HepG2 (cell line): ENCODE results near the gene ZNF175. TPM values are rescaled to one million over a fixed set of nuclear protein-coding genes. Genes with fewer than 3 reads are reported as not detected.

Experiments
- ATAC-seq: fragments of 200-7000 bp; cut with Tn5 transposase; 3 replicates; pipeline ENCODE4 v1.9.1; 2020; ENCODE audit warnings: mild to moderate bottlenecking, moderate library complexity
- BruUV-seq: library from RNA; stranded (reverse); fragments of 400-500 nt; replicated peaks from 2 replicates; lab custom pipeline; 2021; lab: Mats Ljungman, UMichigan
- CTCF ChIA-PET: fragments of 300-600 bp; formaldehyde crosslinking; extraction: SDS; loops from one replicate; lab custom pipeline; 2021; ENCODE audit warnings: low total read pairs, inconsistent platforms, low intra/inter-chr PET ratio; lab: Yijun Ruan, JAX
- POLR2A ChIA-PET: fragments of 350-600 bp; sonication (Branson Sonifier 250); formaldehyde crosslinking; loops from one replicate; lab custom pipeline; 2020; ENCODE audit warnings: antibody characterized with exemption, inconsistent platforms; lab: Yijun Ruan, JAX
- DNase-seq: peaks from one replicate; pipeline ENCODE4 v3.0.0-alpha.2; 2015; ENCODE audit warnings: low spot score
- FAIRE-seq: peaks from 3 replicates; lab custom pipeline; 2011; peaks lifted over from hg19 to GRCh38; lab: Jason Lieb, UNC
- H2AFZ ChIP-seq: one replicate; pipeline ENCODE4 v1.6.1; 2011; ENCODE audit warnings: low read length, inconsistent platforms
- H3K27ac ChIP-seq: fragments of 300-600 bp; 3 replicates; pipeline ENCODE4 v1.8.0; 2011; ENCODE audit warnings: mixed run types, mild to moderate bottlenecking, mixed read lengths, low read length, inconsistent platforms; ENCODE audit not compliant: insufficient read depth; ENCODE audit errors: extremely low read length
- H3K27me3 ChIP-seq, 2 experiments: fragments of 200-600 bp in 1 of 2; 2 replicates in 1 of 2; 3 replicates in 1 of 2; pipeline versions ENCODE4 v1.6.0 to v1.8.0; 2011; ENCODE audit warnings: low read length in 2 of 2, mild to moderate bottlenecking in 2 of 2, moderate library complexity in 2 of 2, inconsistent platforms in 1 of 2; ENCODE audit not compliant: insufficient read depth in 2 of 2, control insufficient read depth in 1 of 2
- H3K36me3 ChIP-seq, 2 experiments: fragments of 200-600 bp in 1 of 2; replicated peaks in 1 of 2; 2 replicates in 1 of 2; 3 replicates in 1 of 2; pipeline versions ENCODE4 v1.5.1 to v1.8.0; 2011; ENCODE audit warnings: low read length in 2 of 2, inconsistent platforms in 1 of 2; ENCODE audit not compliant: insufficient read depth in 2 of 2, control insufficient read depth in 1 of 2
- H3K4me1 ChIP-seq: 2 replicates; pipeline ENCODE4 v1.5.1; 2012; ENCODE audit warnings: low read length, inconsistent platforms; ENCODE audit not compliant: insufficient read depth
- H3K4me2 ChIP-seq: 2 replicates; pipeline ENCODE4 v1.6.0; 2011; ENCODE audit warnings: low read depth, low read length, inconsistent platforms
- H3K4me3 ChIP-seq, 3 experiments: fragments of 200-600 bp in 1 of 3; sonication (generic), shearing (Covaris generic) in 1 of 3; replicated peaks in 1 of 3; 2 replicates each; pipeline ENCODE4 v1.5.1; 2011 to 2016; ENCODE audit warnings: low read length in 3 of 3, inconsistent platforms in 2 of 3, low read depth in 2 of 3, mild to moderate bottlenecking in 2 of 3, control low read depth in 1 of 3, mixed read lengths in 1 of 3; ENCODE audit not compliant: insufficient read depth in 1 of 3
- H3K79me2 ChIP-seq: one replicate; pipeline ENCODE4 v1.6.1; 2011; ENCODE audit warnings: low read length, inconsistent platforms; ENCODE audit not compliant: insufficient read depth
- H3K9ac ChIP-seq: 2 replicates; pipeline ENCODE4 v1.6.0; 2011; ENCODE audit warnings: mild to moderate bottlenecking, low read depth, low read length, inconsistent platforms; ENCODE audit not compliant: insufficient read depth
- H3K9me3 ChIP-seq: 2 replicates; pipeline ENCODE4 v1.5.1; 2012; ENCODE audit warnings: mild to moderate bottlenecking, low read length
- H4K20me1 ChIP-seq: 2 replicates; pipeline ENCODE4 v1.6.0; 2011; ENCODE audit warnings: inconsistent platforms, mild to moderate bottlenecking, low read length, moderate library complexity; ENCODE audit not compliant: insufficient read depth
- ATRX ChIP-seq: sonication (generic); formaldehyde crosslinking; IDR thresholded peaks from 2 replicates; pipeline ENCODE4 v1.4.0; 2020; ENCODE audit warnings: missing genetic modification reagents, borderline replicate concordance
- NFAT5 ChIP-seq: sonication (generic); formaldehyde crosslinking; IDR thresholded peaks from 2 replicates; pipeline ENCODE4 v1.4.0; 2020; ENCODE audit warnings: missing genetic modification reagents
- POGK ChIP-seq: sonication (generic); formaldehyde crosslinking; conservative IDR thresholded peaks from 2 replicates; pipeline ENCODE4 v1.8.0; 2022; ENCODE audit warnings: mild to moderate bottlenecking, moderate library complexity, missing genetic modification reagents
- ZNF235 ChIP-seq: sonication (generic); formaldehyde crosslinking; IDR thresholded peaks from 2 replicates; pipeline ENCODE4 v1.8.1; 2023; ENCODE audit warnings: mild to moderate bottlenecking, missing genetic modification reagents, borderline replicate concordance
- ZNF281 ChIP-seq: sonication (generic); formaldehyde crosslinking; IDR thresholded peaks from 2 replicates; pipeline ENCODE4 v1.4.0; 2020; ENCODE audit warnings: missing genetic modification reagents, borderline replicate concordance
- ZSCAN22 ChIP-seq: sonication (generic); formaldehyde crosslinking; IDR thresholded peaks from 2 replicates; pipeline ENCODE4 v1.4.0; 2020; ENCODE audit warnings: mild to moderate bottlenecking, missing genetic modification reagents
- WGBS: methylation state at CpG from one replicate; pipeline ENCODE4 v1.1.6; 2017; ENCODE audit warnings: low lambda C conversion rate; 5-methylcytosine and 5-hydroxymethylcytosine counted together
- in situ Hi-C: cut with HindIII; loops from 2 replicates; pipeline ENCODE4 v1.10.0; 2017; ENCODE audit warnings: low pct_unique_long_range_greater_than_20kb; ENCODE audit not compliant: extremely low pct_ligation_motif_present
- intact Hi-C: fragments of 100-400 bp; cut with micrococcal nuclease; formaldehyde crosslinking; loops from one replicate; pipeline ENCODE4 v1.10.0; 2022; ENCODE audit not compliant: unreplicated experiment
- polyA plus RNA-seq, 8 experiments: library from polyadenylated mRNA; depleted of rRNA in 3 of 8; stranded (reverse) in 7 of 8; unstranded in 1 of 8; fragments of >200 nt; fragmentation: Illumina TruSeq in 4 of 8; extraction: Trizol in 4 of 8; gene quantifications; 2 replicates each; pipeline versions ENCODE4 v1.2.1 to v1.2.3, GENCODE V29; 2011 to 2016; ENCODE audit warnings: low read depth in 4 of 8, missing spikeins in 1 of 8, mixed read lengths in 1 of 8; ENCODE audit not compliant: insufficient read depth in 1 of 8
- total RNA-seq, 5 experiments: library from RNA; depleted of rRNA; stranded (reverse); fragments of >200 nt; fragmentation: Illumina TruSeq; extraction: Trizol; gene quantifications; 2 replicates each; pipeline ENCODE4 v1.2.3, GENCODE V29; 2016; ENCODE audit warnings: low read depth in 1 of 5

ZNF175 gene
- total and polyA plus RNA-seq, 2 of the 13 experiments (the other 11 are each of a cell fraction or from before 2014, with no cell fraction given): 1.2 to 1.5 TPM

- no peak for TF ChIP-seq POGK (CRISPR knock-in tag)
- TF ChIP-seq ATRX (CRISPR knock-in tag): no peak
- no peak for TF ChIP-seq ZSCAN22 (CRISPR knock-in tag)
- TF ChIP-seq ZNF235: no peak
- no peak for TF ChIP-seq ZNF281 (CRISPR knock-in tag)
These were observed 31.2 kb downstream of the ZNF175 start (continued) for GRCh38 chr19:51602189-51602854.

- in situ Hi-C loops: no loop called here
- Histone ChIP-seq H3K27ac (no peak overlapping the region), H2AFZ (no peak overlapping the region), H3K4me1 (no peaks in the 10 kb centered on the region), H3K4me3 (no peak overlapping the region), H3K36me3 (no peaks in the 10 kb centered on the region), H4K20me1 (no peaks in the 10 kb centered on the region), H3K4me2 (no peak overlapping the region), H3K9me3 (no peaks in the 10 kb centered on the region), H3K79me2 (no peaks in the 10 kb centered on the region), H3K27me3 (no peaks in the 10 kb centered on the region)
- no TSS peak for BruUV-seq
- FAIRE-seq: no peak
- intact Hi-C loops: no loop called here
- CTCF ChIA-PET: interaction anchor here (0.6 to 0.8 kb wide), 2 partner anchors 50 to 203 kb away, joined by 3 read pairs; no protein-coding TSS in a partner anchor
- DNase-seq: no peak
- no peak for ATAC-seq
- no peak for TF ChIP-seq NFAT5 (CRISPR knock-in tag)
- TF ChIP-seq, all 625 proteins: peak for 0
- no peak overlapping the region for H3K9ac ChIP-seq
- WGBS: 15% methylated on average over 6 of the region's 6 CpGs
- POLR2A ChIA-PET: no interaction called here
These were observed 36.0 kb downstream of the ZNF175 start for GRCh38 chr19:51607077-51607476.
